Measurements from ENCODE around the gene MYLK2.
"Not testable (repeated sequence)": the region's sequence is repeated elsewhere in the genome, so short reads cannot be mapped to it uniquely, and the experiment has no call there.

DNA sequence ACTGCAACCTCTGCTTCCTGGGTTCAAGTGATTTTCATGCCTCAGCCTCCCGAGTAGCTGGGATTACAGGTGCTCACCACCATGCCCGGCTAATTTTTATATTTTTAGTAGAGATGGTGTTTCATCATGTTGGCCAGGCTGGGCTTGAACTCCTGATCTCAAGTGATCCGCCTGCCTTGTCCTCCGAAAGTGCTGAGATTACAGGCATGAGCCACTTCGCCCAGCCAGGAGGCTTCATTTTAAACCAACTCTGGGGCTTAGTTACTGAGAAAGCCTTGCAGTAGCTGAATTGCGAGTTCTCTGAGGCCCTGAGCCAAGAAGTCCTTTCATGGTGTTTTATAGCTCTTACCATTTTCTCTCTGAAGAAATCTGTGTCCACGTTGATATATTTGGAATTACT, 5.0 kb upstream of the MYLK2 start:
- not testable (repeated sequence) for TF ChIP-seq PAX5 (IDR thresholded peaks at IDR 0.05; ENCODE audit: insufficient read depth, low read length, severe bottlenecking); POLR2A (IDR thresholded peaks at IDR 0.05; ENCODE audit: low read depth, low read length); TAF1 (IDR thresholded peaks at IDR 0.05; ENCODE audit: low read depth, low read length)
